ENCODE measurements around the gene SZT2. TPM values are rescaled to one million over a fixed set of nuclear protein-coding genes. Genes with fewer than 3 reads are reported as not detected.

The SZT2 gene
- total RNA-seq, 1 donor from 2014 or later = 30.0 TPM

DNA sequence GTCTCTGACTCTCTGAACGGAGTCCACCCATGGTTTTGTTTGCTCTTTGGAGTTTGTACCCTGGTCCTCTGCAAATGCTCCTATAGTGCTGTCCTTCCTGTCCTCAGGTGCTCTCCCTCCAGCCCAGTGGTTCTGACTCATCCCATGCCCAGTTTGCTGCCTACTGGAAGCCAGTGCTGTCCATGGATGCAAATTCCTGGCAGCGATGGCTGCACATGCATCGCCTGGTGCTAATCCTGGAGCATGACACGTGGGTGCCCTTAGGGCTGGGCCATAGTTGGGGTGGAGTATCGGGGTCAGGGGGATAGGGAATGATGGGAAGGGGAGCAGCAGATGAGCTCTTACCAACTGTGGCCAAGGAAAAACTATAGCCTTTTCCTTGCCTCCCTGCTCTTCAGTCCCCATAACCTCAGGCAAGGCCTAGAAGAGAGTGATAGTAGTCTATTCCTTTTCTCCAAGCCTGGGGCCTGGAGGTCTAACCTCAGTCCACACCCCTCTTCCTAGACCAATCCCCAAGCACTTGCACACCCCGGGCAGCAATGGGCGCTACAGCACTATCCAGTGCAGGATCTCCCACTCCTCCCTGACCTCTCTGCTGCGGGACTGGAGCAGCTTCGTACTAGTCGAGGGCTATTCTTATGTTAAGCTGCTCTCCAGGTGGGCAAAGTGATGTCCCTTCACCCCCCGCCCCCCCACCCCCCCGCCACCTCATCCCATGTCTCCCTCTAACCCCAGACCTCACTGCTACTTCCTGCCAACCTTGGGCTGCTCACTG lies 32.5 kb downstream of the SZT2 start:
- H3K27ac ChIP-seq (ENCODE audit: low read depth, low read length) = no peak overlapping the region
- no peak overlapping the region for H3K4me3 ChIP-seq (ENCODE audit: insufficient read depth, low read depth, low read length)
- H3K36me3 ChIP-seq (ENCODE audit: insufficient read depth, low read length) = peaks cover 64% of the 10 kb centered on the region
- Mint-ChIP-seq H3K36me3 (ENCODE audit: low read depth, unreplicated experiment) (peaks cover 47% of the 10 kb centered on the region), H3K9me3 (ENCODE audit: unreplicated experiment) (no peaks in the 10 kb centered on the region), H3K27me3 (ENCODE audit: low read depth, unreplicated experiment) (no peaks in the 10 kb centered on the region), H3K4me3 (ENCODE audit: unreplicated experiment) (no peak overlapping the region), H3K27ac (ENCODE audit: unreplicated experiment) (no peak overlapping the region), H3K4me1 (ENCODE audit: low read depth, unreplicated experiment) (no peaks in the 10 kb centered on the region)
- H3K4me1 ChIP-seq (ENCODE audit: insufficient read depth, low read length) = no peaks in the 10 kb centered on the region
- H3K27me3 ChIP-seq (ENCODE audit: insufficient read depth, low read length) = no peaks in the 10 kb centered on the region
- DNase-seq (ENCODE audit: low read depth) (no peak), FAIRE-seq (no peak)
- H3K9me3 ChIP-seq (ENCODE audit: insufficient read depth, low read depth, low read length) = no peaks in the 10 kb centered on the region
- H3K79me2 ChIP-seq (ENCODE audit: insufficient read depth, low read length) = no peaks in the 10 kb centered on the region
- H3K9ac ChIP-seq (ENCODE audit: low read length) = no peak overlapping the region
- TF ChIP-seq, protein P1, sequence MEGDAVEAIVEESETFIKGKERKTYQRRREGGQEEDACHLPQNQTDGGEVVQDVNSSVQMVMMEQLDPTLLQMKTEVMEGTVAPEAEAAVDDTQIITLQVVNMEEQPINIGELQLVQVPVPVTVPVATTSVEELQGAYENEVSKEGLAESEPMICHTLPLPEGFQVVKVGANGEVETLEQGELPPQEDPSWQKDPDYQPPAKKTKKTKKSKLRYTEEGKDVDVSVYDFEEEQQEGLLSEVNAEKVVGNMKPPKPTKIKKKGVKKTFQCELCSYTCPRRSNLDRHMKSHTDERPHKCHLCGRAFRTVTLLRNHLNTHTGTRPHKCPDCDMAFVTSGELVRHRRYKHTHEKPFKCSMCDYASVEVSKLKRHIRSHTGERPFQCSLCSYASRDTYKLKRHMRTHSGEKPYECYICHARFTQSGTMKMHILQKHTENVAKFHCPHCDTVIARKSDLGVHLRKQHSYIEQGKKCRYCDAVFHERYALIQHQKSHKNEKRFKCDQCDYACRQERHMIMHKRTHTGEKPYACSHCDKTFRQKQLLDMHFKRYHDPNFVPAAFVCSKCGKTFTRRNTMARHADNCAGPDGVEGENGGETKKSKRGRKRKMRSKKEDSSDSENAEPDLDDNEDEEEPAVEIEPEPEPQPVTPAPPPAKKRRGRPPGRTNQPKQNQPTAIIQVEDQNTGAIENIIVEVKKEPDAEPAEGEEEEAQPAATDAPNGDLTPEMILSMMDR (IDR thresholded peaks at IDR 0.05; ENCODE audit: insufficient read depth, low read depth, low read length) = no peak
- no peak for TF ChIP-seq EZH2 (IDR thresholded peaks at IDR 0.05; ENCODE audit: insufficient read depth, low read length)
- peaks cover 13% of the 10 kb centered on the region for H4K20me1 ChIP-seq (ENCODE audit: insufficient read depth, low read length)
- no peak overlapping the region for H3K4me2 ChIP-seq (ENCODE audit: low read length)
- no peak overlapping the region for H2AFZ ChIP-seq (ENCODE audit: low read depth, low read length)

- H3K36me3 Mint-ChIP-seq (ENCODE audit: low read depth, unreplicated experiment) = peaks cover 54% of the 10 kb centered on the region
- H2AFZ ChIP-seq (ENCODE audit: low read depth, low read length) = no peak overlapping the region
- TF ChIP-seq EZH2 (IDR thresholded peaks at IDR 0.05; ENCODE audit: insufficient read depth, low read length) = no peak
- TF ChIP-seq, protein P1 (IDR thresholded peaks at IDR 0.05; ENCODE audit: insufficient read depth, low read depth, low read length) = no peak
- H3K9me3 ChIP-seq (ENCODE audit: insufficient read depth, low read depth, low read length) = no peaks in the 10 kb centered on the region
- no peaks in the 10 kb centered on the region for H3K27me3 Mint-ChIP-seq (ENCODE audit: low read depth, unreplicated experiment)
- no peaks in the 10 kb centered on the region for H3K9me3 Mint-ChIP-seq (ENCODE audit: unreplicated experiment)
- no peaks in the 10 kb centered on the region for H3K79me2 ChIP-seq (ENCODE audit: insufficient read depth, low read length)
- H3K4me1 ChIP-seq (ENCODE audit: insufficient read depth, low read length) = no peaks in the 10 kb centered on the region
- no peaks in the 10 kb centered on the region for H3K27me3 ChIP-seq (ENCODE audit: insufficient read depth, low read length)
- no peaks in the 10 kb centered on the region for H3K4me1 Mint-ChIP-seq (ENCODE audit: low read depth, unreplicated experiment)
- H3K4me3 Mint-ChIP-seq (ENCODE audit: unreplicated experiment) = no peak overlapping the region
- no peak overlapping the region for H3K4me2 ChIP-seq (ENCODE audit: low read length)
- FAIRE-seq (no peak), DNase-seq (ENCODE audit: low read depth) (no peak)
- peaks cover 13% of the 10 kb centered on the region for H4K20me1 ChIP-seq (ENCODE audit: insufficient read depth, low read length)
- H3K4me3 ChIP-seq (ENCODE audit: insufficient read depth, low read depth, low read length) = no peak overlapping the region
- H3K27ac ChIP-seq (ENCODE audit: low read depth, low read length) = no peak overlapping the region
- H3K9ac ChIP-seq (ENCODE audit: low read length) = no peak overlapping the region
- peaks cover 59% of the 10 kb centered on the region for H3K36me3 ChIP-seq (ENCODE audit: insufficient read depth, low read length)
- H3K27ac Mint-ChIP-seq (ENCODE audit: unreplicated experiment) = no peak overlapping the region
Measured at GRCh38 chr1:43422995-43423671, 33.4 kb downstream of the SZT2 start.
